Hepatocyte (in vitro differentiated cells): ENCODE data around the gene REXO1. TPM values are rescaled to one million over a fixed set of nuclear protein-coding genes. Genes with fewer than 3 reads are reported as not detected.

ENCODE experiments used
- DNase-seq: peaks from one replicate; pipeline ENCODE4 v3.0.0-alpha.2; 2016; ENCODE audit warnings: low spot score
- H2AFZ ChIP-seq: fragments of 200-600 bp; sonication (generic); 2 replicates; pipeline ENCODE4 v1.6.0; 2016; ENCODE audit warnings: antibody characterized with exemption, mild to moderate bottlenecking
- H3K27ac ChIP-seq: fragments of 200-600 bp; sonication (generic); 2 replicates; pipeline ENCODE4 v1.5.1; 2016; ENCODE audit warnings: mild to moderate bottlenecking
- H3K27me3 ChIP-seq: fragments of 200-600 bp; sonication (generic); 2 replicates; pipeline ENCODE4 v1.6.1; 2016
- H3K36me3 ChIP-seq: fragments of 200-600 bp; sonication (generic); replicated peaks from 2 replicates; pipeline ENCODE4 v1.5.1; 2016; ENCODE audit warnings: low read depth; ENCODE audit not compliant: insufficient read depth
- H3K4me1 ChIP-seq: fragments of 200-600 bp; sonication (generic); 2 replicates; pipeline ENCODE4 v1.5.1; 2016; ENCODE audit warnings: mild to moderate bottlenecking, moderate library complexity; ENCODE audit not compliant: insufficient read depth
- H3K4me2 ChIP-seq: fragments of 200-600 bp; sonication (generic); 2 replicates; pipeline ENCODE4 v1.6.0; 2016
- H3K4me3 ChIP-seq: fragments of 200-600 bp; sonication (generic); 2 replicates; pipeline ENCODE4 v1.5.1; 2016; ENCODE audit warnings: mild to moderate bottlenecking
- H3K79me2 ChIP-seq: fragments of 200-600 bp; sonication (generic); 2 replicates; pipeline ENCODE4 v1.6.0; 2017; ENCODE audit warnings: mild to moderate bottlenecking
- H3K9me2 ChIP-seq: fragments of 200-600 bp; sonication (generic); replicated peaks from 2 replicates; pipeline ENCODE4 v1.6.0; 2017; ENCODE audit warnings: mild to moderate bottlenecking; ENCODE audit not compliant: insufficient read depth
- H3K9me3 ChIP-seq: fragments of 200-600 bp; sonication (generic); 2 replicates; pipeline ENCODE4 v1.5.1; 2016; ENCODE audit warnings: low read depth, mild to moderate bottlenecking
- H4K20me1 ChIP-seq: fragments of 200-600 bp; sonication (generic); 2 replicates; pipeline ENCODE4 v1.6.0; 2016; ENCODE audit warnings: mild to moderate bottlenecking; ENCODE audit not compliant: insufficient read depth, poor library complexity, severe bottlenecking
- EZH2 ChIP-seq: fragments of 200-600 bp; sonication (generic); IDR thresholded peaks from 2 replicates; pipeline ENCODE4 v1.6.1; 2016; ENCODE audit warnings: antibody characterized with exemption, mild to moderate bottlenecking, borderline replicate concordance
- EZH2phosphoT487 ChIP-seq: fragments of 200-600 bp; sonication (generic); IDR thresholded peaks from one replicate; pipeline ENCODE4 v1.6.1; 2018; ENCODE audit warnings: antibody characterized with exemption, mild to moderate bottlenecking, low read depth, moderate library complexity; ENCODE audit not compliant: unreplicated experiment, severe bottlenecking
- WGBS: methylation state at CpG from one replicate; pipeline ENCODE4 v1.1.6; 2016; ENCODE audit warnings: low lambda C conversion rate; ENCODE audit errors: missing lambda C conversion rate; 5-methylcytosine and 5-hydroxymethylcytosine counted together
- polyA plus RNA-seq: library from polyadenylated mRNA; unstranded; fragments of >200 nt; fragmentation: Nextera tagmentation; extraction: Ambion mirVana; gene quantifications from 2 replicates; pipeline ENCODE4 v1.2.1, GENCODE V29; 2016
- total RNA-seq: library from RNA; depleted of rRNA; stranded (reverse); fragments of >200 nt; gene quantifications from 2 replicates; pipeline ENCODE4 v1.2.3, GENCODE V29; 2014
- TF ChIP-seq, protein P1 (sequence below): fragments of 200-600 bp; sonication (generic); IDR thresholded peaks from 2 replicates; pipeline ENCODE4 v1.5.1; 2016; ENCODE audit warnings: antibody characterized with exemption, mild to moderate bottlenecking; ENCODE audit not compliant: poor library complexity

REXO1 gene
- total and polyA plus RNA-seq, 2 experiments from 2014 or later, result 13.4 to 22.8 TPM

DNA sequence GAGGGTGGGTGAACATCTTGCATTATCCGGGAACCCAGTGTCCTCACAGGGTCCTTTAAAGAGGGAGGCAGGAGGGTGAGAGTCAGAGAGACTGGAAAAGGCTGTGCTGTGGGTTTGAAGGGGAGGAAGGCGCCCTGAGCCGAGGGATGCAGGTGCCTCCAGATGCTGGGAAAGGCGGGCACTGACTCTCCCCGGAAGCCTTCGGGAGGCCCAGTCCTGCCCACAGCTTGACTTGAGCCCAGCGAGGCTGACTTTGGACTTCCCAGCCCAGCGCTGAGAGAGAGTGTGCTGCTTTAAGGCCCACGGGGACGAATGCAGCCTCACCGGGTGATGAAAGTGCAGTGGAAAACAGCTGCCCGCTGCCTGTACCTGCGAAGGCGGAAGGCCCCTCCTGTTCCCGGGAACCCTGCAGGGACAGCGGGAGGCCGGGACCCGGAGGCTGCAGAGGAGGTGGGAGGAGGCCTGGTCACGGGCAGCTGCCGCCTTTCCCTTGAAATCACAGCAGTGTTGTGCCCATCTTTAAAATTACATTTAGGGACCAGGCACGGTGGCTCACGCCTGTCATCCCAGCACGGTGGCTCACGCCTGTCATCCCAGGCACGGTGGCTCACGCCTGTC is 16.1 kb downstream of the REXO1 start:
- Histone ChIP-seq H3K36me3 (no peaks in the 10 kb centered on the region), H3K9me3 (no peaks in the 10 kb centered on the region), H3K4me2 (no peak overlapping the region), H2AFZ (no peak overlapping the region), H3K27ac (no peak overlapping the region), H4K20me1 (peaks cover 36% of the 10 kb centered on the region), H3K9me2 (no peaks in the 10 kb centered on the region), H3K4me1 (peaks cover 3% of the 10 kb centered on the region), H3K4me3 (no peak overlapping the region), H3K27me3 (no peaks in the 10 kb centered on the region), H3K79me2 (peaks cover 52% of the 10 kb centered on the region)
- DNase-seq, result no peak
- no peak for TF ChIP-seq EZH2phosphoT487
- TF ChIP-seq, protein P1, sequence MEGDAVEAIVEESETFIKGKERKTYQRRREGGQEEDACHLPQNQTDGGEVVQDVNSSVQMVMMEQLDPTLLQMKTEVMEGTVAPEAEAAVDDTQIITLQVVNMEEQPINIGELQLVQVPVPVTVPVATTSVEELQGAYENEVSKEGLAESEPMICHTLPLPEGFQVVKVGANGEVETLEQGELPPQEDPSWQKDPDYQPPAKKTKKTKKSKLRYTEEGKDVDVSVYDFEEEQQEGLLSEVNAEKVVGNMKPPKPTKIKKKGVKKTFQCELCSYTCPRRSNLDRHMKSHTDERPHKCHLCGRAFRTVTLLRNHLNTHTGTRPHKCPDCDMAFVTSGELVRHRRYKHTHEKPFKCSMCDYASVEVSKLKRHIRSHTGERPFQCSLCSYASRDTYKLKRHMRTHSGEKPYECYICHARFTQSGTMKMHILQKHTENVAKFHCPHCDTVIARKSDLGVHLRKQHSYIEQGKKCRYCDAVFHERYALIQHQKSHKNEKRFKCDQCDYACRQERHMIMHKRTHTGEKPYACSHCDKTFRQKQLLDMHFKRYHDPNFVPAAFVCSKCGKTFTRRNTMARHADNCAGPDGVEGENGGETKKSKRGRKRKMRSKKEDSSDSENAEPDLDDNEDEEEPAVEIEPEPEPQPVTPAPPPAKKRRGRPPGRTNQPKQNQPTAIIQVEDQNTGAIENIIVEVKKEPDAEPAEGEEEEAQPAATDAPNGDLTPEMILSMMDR, result no peak
- TF ChIP-seq EZH2, result no peak
- WGBS, result 92% methylated on average over 26 of the region's 26 CpGs

DNA sequence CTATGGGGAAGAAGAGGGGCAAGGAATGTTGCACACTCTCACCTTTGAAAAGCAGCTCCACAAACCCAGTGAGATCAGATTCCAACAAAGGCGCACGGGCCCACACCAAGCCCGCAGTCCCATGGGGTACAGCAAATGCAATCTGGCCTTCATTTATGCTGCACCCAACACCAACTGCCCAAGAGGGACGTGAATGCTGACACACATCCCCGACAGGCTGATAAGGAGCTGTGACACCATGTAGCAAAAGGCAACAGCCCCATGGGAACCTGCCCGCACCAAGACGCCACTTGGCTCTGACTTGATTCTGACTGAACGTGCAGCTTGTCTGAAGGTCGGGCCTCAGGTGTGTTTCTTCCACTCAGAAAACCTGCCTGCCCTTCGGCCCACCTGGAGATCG is 17.3 kb downstream of the REXO1 start:
- Histone ChIP-seq H2AFZ (no peak overlapping the region), H3K4me1 (peaks cover 5% of the 10 kb centered on the region), H3K9me2 (no peaks in the 10 kb centered on the region), H3K9me3 (no peaks in the 10 kb centered on the region), H3K4me3 (no peak overlapping the region), H3K79me2 (peaks cover 41% of the 10 kb centered on the region), H3K27me3 (no peaks in the 10 kb centered on the region), H3K27ac (no peak overlapping the region), H3K36me3 (no peaks in the 10 kb centered on the region), H4K20me1 (peaks cover 25% of the 10 kb centered on the region), H3K4me2 (no peak overlapping the region)
- no peak for DNase-seq
- WGBS, result 94% methylated on average over 11 of the region's 11 CpGs
- TF ChIP-seq, protein P1, result no peak
- no peak for TF ChIP-seq EZH2
- no peak for TF ChIP-seq EZH2phosphoT487

DNA sequence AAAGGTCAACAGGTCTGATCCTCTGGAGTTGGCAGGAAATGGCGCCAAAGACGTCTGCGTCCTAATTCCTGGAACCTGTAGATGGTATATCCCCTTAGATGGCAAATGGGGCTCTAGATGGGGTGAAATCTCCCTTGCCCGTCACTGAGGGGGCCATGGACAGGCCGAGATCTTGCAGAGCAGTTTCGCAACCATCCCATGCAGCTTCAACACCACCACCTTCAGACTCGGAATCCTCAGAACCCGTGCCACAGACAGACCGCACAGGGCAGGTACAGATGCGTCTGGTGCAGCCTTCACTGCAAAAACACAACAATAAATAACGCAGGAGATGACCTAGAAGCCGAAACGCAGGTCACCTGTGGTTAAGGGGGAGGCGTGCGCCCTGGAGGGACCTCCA is 17.7 kb downstream of the REXO1 start:
- no peaks in the 10 kb centered on the region for H3K36me3 ChIP-seq
- WGBS, result 92% methylated on average over 15 of the region's 15 CpGs
- peaks cover 41% of the 10 kb centered on the region for H3K79me2 ChIP-seq
- DNase-seq, result no peak
- H3K4me1 ChIP-seq, result peaks cover 5% of the 10 kb centered on the region
- peaks cover 25% of the 10 kb centered on the region for H4K20me1 ChIP-seq
- no peaks in the 10 kb centered on the region for H3K9me3 ChIP-seq
- no peak overlapping the region for H3K27ac ChIP-seq
- no peak overlapping the region for H3K4me2 ChIP-seq
- TF ChIP-seq, protein P1, result no peak
- TF ChIP-seq EZH2, result no peak
- no peak for TF ChIP-seq EZH2phosphoT487
- no peak overlapping the region for H2AFZ ChIP-seq
- no peaks in the 10 kb centered on the region for H3K27me3 ChIP-seq
- no peak overlapping the region for H3K4me3 ChIP-seq
- H3K9me2 ChIP-seq, result no peaks in the 10 kb centered on the region
